Stimulated activated CD4-positive, alpha-beta T cell treated with anti-CD3 and anti-CD28 coated beads, Interleukin-12 subunit alpha, Interleukin-12 subunit beta, amount 100 ng/mL, for 4 hours (primary cell): ENCODE data around the gene AGAP4.
"Not testable (repeated sequence)": the region's sequence is repeated elsewhere in the genome, so short reads cannot be mapped to it uniquely, and the experiment has no call there.

Experiments used
- DNase-seq: peaks from one replicate; pipeline ENCODE4 v3.0.0-alpha.2; 2020

Gene AGAP4

GRCh38 chr10:45789991-45790390 lies 57.3 kb downstream of the AGAP4 start:
- DNase-seq, result not testable (repeated sequence)

- not testable (repeated sequence) for DNase-seq
Observed at GRCh38 chr10:45787212-45787741, 60.0 kb downstream of the AGAP4 start.

GRCh38 chr10:45786217-45786616 lies 61.1 kb downstream of the AGAP4 start:
- DNase-seq, result not testable (repeated sequence)
